ENCODE measurements around the gene ZNF423. TPM values are rescaled to one million over a fixed set of nuclear protein-coding genes. Genes with fewer than 3 reads are reported as not detected.

ZNF423 gene
- total RNA-seq, 2 donors from 2014 or later: not detected

DNA sequence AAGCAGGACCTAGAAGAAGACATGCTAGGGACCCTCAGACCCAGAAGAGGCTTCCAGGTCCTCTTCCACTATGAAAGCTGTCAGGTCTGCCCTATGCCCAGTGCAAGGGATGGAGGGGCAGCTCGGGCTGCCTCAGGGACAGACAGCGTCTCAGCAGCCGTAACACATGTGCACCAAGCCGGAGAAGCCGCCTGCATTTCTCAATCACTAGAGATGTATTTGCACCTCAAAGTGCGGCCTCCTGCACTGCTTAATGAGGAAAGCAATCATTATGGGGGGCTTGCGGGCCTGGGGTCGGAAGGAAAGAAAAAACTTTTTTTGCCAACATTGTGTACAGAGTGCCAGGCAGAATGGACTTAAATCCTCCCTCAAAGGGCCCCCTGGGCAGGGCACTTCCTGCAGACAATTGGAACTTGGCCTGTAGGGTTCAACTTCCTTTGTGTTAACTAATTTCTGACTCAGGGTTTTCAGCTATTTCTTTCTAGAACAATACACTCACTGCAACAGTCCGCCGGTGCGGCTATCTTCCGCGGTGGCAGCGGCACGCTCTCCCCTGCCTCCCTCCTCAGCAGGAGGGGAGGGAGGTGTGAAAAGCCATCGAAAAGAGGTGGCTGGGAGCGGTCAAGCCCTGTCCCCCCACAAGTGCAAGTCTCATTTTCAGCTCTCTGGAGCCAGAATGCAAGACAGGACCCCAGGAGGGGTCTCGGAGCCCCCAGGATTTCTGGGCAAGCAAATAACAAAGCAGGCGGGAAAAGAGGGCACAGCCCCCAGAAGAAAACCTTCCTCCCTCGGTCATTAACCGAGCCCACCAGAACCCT lies 101.2 kb downstream of the ZNF423 start:
- no peak for DNase-seq
- no peaks in the 10 kb centered on the region for H3K9me3 Mint-ChIP-seq
- no peak for ATAC-seq (replicated peaks in 1 of 2)
- peaks cover 31% of the 10 kb centered on the region for H3K27me3 Mint-ChIP-seq (ENCODE audit: low read depth)
- H3K27ac Mint-ChIP-seq: no peak overlapping the region
- H3K4me3 Mint-ChIP-seq: peak overlapping the region; percentile 6 to 18
- peaks cover 17% of the 10 kb centered on the region for H3K4me1 Mint-ChIP-seq (ENCODE audit: low read depth)
- no peaks in the 10 kb centered on the region for H3K36me3 Mint-ChIP-seq (ENCODE audit: insufficient read depth in 2 of 2)

- no peak for ATAC-seq (replicated peaks in 1 of 2)
- H3K4me1 Mint-ChIP-seq (ENCODE audit: low read depth): peaks cover 12% of the 10 kb centered on the region
- peaks cover 14% of the 10 kb centered on the region for H3K27me3 Mint-ChIP-seq (ENCODE audit: low read depth)
- no peaks in the 10 kb centered on the region for H3K9me3 Mint-ChIP-seq
- H3K27ac Mint-ChIP-seq: no peak overlapping the region
- no peak for DNase-seq
- no peak overlapping the region for H3K4me3 Mint-ChIP-seq
- H3K36me3 Mint-ChIP-seq (ENCODE audit: insufficient read depth in 2 of 2): no peaks in the 10 kb centered on the region
These were observed 105.4 kb downstream of the ZNF423 start for GRCh38 chr16:49750341-49751000.

DNA sequence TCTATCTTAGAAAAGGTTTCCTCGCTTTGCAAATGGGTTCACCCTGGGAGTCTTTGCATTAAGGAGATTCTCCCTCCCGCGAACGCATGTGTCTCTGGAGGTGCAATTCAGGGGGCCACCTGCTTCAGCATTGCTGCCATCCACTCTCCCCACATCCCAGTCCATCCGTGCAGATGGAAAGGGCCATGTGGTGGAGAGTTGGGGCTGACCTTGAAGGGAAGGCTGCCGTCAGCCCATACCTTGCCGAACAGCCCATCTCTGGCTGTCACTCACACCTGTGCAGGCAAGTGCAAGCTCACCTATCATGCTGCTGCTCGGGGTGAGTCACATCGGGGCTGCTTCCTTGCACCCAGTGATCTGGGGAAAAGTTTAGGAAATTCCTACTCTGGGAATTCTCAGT lies 106.1 kb downstream of the ZNF423 start:
- Mint-ChIP-seq H3K27me3 (ENCODE audit: low read depth) (peaks cover 8% of the 10 kb centered on the region), H3K4me1 (ENCODE audit: low read depth) (peaks cover 5% of the 10 kb centered on the region), H3K27ac (no peak overlapping the region), H3K36me3 (ENCODE audit: insufficient read depth in 2 of 2) (no peaks in the 10 kb centered on the region), H3K9me3 (no peaks in the 10 kb centered on the region), H3K4me3 (no peak overlapping the region)
- ATAC-seq (replicated peaks in 1 of 2): no peak
- DNase-seq: no peak

- H3K27me3 Mint-ChIP-seq (ENCODE audit: low read depth): no peaks in the 10 kb centered on the region
- no peaks in the 10 kb centered on the region for H3K4me1 Mint-ChIP-seq (ENCODE audit: low read depth)
- H3K36me3 Mint-ChIP-seq (ENCODE audit: insufficient read depth in 2 of 2): no peaks in the 10 kb centered on the region
- DNase-seq (peak in 1 of 2 donors; percentile 3), ATAC-seq (replicated peaks in 1 of 2) (peak in 1 of 2 donors; percentile 5)
- H3K9me3 Mint-ChIP-seq: no peaks in the 10 kb centered on the region
- H3K4me3 Mint-ChIP-seq: no peak overlapping the region
- H3K27ac Mint-ChIP-seq: no peak overlapping the region
These were observed 107.6 kb downstream of the ZNF423 start for GRCh38 chr16:49748322-49748721.

- Mint-ChIP-seq H3K27me3 (ENCODE audit: low read depth) (no peaks in the 10 kb centered on the region), H3K4me1 (ENCODE audit: low read depth) (no peaks in the 10 kb centered on the region), H3K4me3 (no peak overlapping the region), H3K36me3 (ENCODE audit: insufficient read depth in 2 of 2) (no peaks in the 10 kb centered on the region), H3K27ac (no peak overlapping the region), H3K9me3 (no peaks in the 10 kb centered on the region)
- ATAC-seq (replicated peaks in 1 of 2) (no peak), DNase-seq (no peak)
These were observed 108.3 kb downstream of the ZNF423 start for GRCh38 chr16:49747654-49748053.

DNA sequence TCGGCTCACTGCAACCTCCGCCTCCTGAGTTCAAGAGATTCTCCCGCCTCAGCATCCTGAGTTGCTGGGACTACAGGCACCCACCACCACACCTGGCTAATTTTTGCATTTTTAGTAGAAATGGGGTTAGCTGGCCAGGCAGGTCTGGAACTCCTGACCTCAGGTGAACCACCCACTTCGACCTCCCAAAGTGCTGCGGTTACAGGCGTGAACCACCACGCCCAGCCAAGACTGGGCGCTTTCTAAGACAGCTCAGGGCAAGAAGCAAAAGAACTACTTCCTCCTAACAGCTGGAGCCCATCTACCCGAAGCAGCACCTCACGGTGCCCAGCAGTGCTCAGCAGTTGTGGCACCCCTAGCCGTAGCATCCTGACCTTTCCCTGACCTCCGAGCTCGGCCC lies 109.4 kb downstream of the ZNF423 start:
- ATAC-seq (replicated peaks in 1 of 2) (no peak), DNase-seq (no peak)
- Mint-ChIP-seq H3K27ac (no peak overlapping the region), H3K27me3 (ENCODE audit: low read depth) (no peaks in the 10 kb centered on the region), H3K9me3 (no peaks in the 10 kb centered on the region), H3K36me3 (ENCODE audit: insufficient read depth in 2 of 2) (no peaks in the 10 kb centered on the region), H3K4me3 (no peak overlapping the region), H3K4me1 (ENCODE audit: low read depth) (no peaks in the 10 kb centered on the region)

- Mint-ChIP-seq H3K27ac (no peak overlapping the region), H3K9me3 (no peaks in the 10 kb centered on the region), H3K4me3 (no peak overlapping the region), H3K27me3 (ENCODE audit: low read depth) (no peaks in the 10 kb centered on the region), H3K4me1 (ENCODE audit: low read depth) (no peaks in the 10 kb centered on the region), H3K36me3 (ENCODE audit: insufficient read depth in 2 of 2) (no peaks in the 10 kb centered on the region)
- ATAC-seq (replicated peaks in 1 of 2) (no peak), DNase-seq (no peak)
These were observed 110.6 kb downstream of the ZNF423 start for GRCh38 chr16:49745311-49745747.

GRCh38 chr16:49744244-49745220 lies 111.4 kb downstream of the ZNF423 start:
- DNase-seq (no peak), ATAC-seq (replicated peaks in 1 of 2) (no peak)
- H3K4me3 Mint-ChIP-seq: no peak overlapping the region
- no peaks in the 10 kb centered on the region for H3K9me3 Mint-ChIP-seq
- H3K27me3 Mint-ChIP-seq (ENCODE audit: low read depth): no peaks in the 10 kb centered on the region
- H3K27ac Mint-ChIP-seq: no peak overlapping the region
- no peaks in the 10 kb centered on the region for H3K36me3 Mint-ChIP-seq (ENCODE audit: insufficient read depth in 2 of 2)
- no peaks in the 10 kb centered on the region for H3K4me1 Mint-ChIP-seq (ENCODE audit: low read depth)

- ATAC-seq (replicated peaks in 1 of 2) (no peak), DNase-seq (no peak)
- no peaks in the 10 kb centered on the region for H3K9me3 Mint-ChIP-seq
- no peaks in the 10 kb centered on the region for H3K27me3 Mint-ChIP-seq (ENCODE audit: low read depth)
- no peak overlapping the region for H3K4me3 Mint-ChIP-seq
- H3K27ac Mint-ChIP-seq: no peak overlapping the region
- no peaks in the 10 kb centered on the region for H3K36me3 Mint-ChIP-seq (ENCODE audit: insufficient read depth in 2 of 2)
- no peaks in the 10 kb centered on the region for H3K4me1 Mint-ChIP-seq (ENCODE audit: low read depth)
These were observed 112.3 kb downstream of the ZNF423 start for GRCh38 chr16:49743658-49744057.

DNA sequence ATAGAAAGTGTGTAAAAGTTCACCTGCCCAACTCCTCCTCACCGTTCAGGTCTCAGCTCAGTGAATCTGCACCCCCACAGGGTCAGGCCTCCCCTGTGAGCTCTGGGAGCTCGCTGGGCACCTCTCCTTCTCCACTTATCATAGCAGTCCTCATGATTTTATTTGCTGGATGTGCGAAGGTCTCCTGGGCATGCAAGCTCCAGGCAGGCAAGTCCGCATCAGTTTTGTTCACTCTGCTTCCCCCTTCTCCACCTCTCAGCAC lies 112.8 kb downstream of the ZNF423 start:
- no peak overlapping the region for H3K27ac Mint-ChIP-seq
- no peaks in the 10 kb centered on the region for H3K4me1 Mint-ChIP-seq (ENCODE audit: low read depth)
- no peaks in the 10 kb centered on the region for H3K9me3 Mint-ChIP-seq
- no peaks in the 10 kb centered on the region for H3K36me3 Mint-ChIP-seq (ENCODE audit: insufficient read depth in 2 of 2)
- no peak overlapping the region for H3K4me3 Mint-ChIP-seq
- H3K27me3 Mint-ChIP-seq (ENCODE audit: low read depth): no peaks in the 10 kb centered on the region
- DNase-seq: no peak
- ATAC-seq (replicated peaks in 1 of 2): no peak

GRCh38 chr16:49742428-49743202 lies 113.3 kb downstream of the ZNF423 start:
- ATAC-seq (replicated peaks in 1 of 2): no peak
- no peaks in the 10 kb centered on the region for H3K4me1 Mint-ChIP-seq (ENCODE audit: low read depth)
- H3K9me3 Mint-ChIP-seq: no peaks in the 10 kb centered on the region
- no peak for DNase-seq
- H3K4me3 Mint-ChIP-seq: no peak overlapping the region
- H3K27me3 Mint-ChIP-seq (ENCODE audit: low read depth): no peaks in the 10 kb centered on the region
- no peaks in the 10 kb centered on the region for H3K36me3 Mint-ChIP-seq (ENCODE audit: insufficient read depth in 2 of 2)
- H3K27ac Mint-ChIP-seq: no peak overlapping the region

DNA sequence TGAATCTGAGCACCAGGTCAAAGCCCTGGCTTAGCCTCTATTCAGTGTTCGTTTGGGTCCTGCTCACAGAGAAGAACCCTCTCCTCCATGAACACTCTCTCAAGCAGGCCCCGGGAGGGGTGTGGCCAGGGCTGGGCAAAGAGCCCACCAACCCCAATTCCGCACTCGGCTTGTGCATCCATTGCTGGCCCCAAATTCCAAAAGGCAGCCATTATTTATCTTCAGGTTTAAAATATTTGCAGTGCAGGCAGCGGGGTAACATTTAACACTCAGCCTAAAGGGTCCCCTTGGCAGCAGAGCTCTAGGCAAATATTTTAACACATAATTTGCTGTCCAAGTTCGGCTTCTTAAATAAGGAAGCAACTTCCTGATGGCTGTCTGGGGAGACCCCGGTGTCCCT lies 115.7 kb downstream of the ZNF423 start:
- no peaks in the 10 kb centered on the region for H3K4me1 Mint-ChIP-seq (ENCODE audit: low read depth)
- DNase-seq (no peak), ATAC-seq (replicated peaks in 1 of 2) (no peak)
- H3K36me3 Mint-ChIP-seq (ENCODE audit: insufficient read depth in 2 of 2): no peaks in the 10 kb centered on the region
- H3K27ac Mint-ChIP-seq: no peak overlapping the region
- H3K27me3 Mint-ChIP-seq (ENCODE audit: low read depth): no peaks in the 10 kb centered on the region
- H3K9me3 Mint-ChIP-seq: no peaks in the 10 kb centered on the region
- no peak overlapping the region for H3K4me3 Mint-ChIP-seq

All from activated T-cell treated with anti-CD3 and anti-CD28 coated beads, Interleukin-2, amount 50 U/mL, for 72 hours (primary cell).